ENCODE measurements around the gene PPDPF. TPM values are rescaled to one million over a fixed set of nuclear protein-coding genes. Genes with fewer than 3 reads are reported as not detected.
A peak's percentile ranks its signal among the peaks of the same experiment; 100 is the strongest.

Gene PPDPF
- total RNA-seq, 1 experiment from 2014 or later = 634 TPM

GRCh38 chr20:63534427-63534830 is 13.9 kb downstream of the PPDPF start:
- Histone ChIP-seq H3K4me1 (peaks cover 39% of the 10 kb centered on the region), H3K27me3 (replicated peaks; ENCODE audit: control insufficient read depth, insufficient read depth, low read length) (no peaks in the 10 kb centered on the region), H3K36me3 (ENCODE audit: control insufficient read depth, insufficient read depth, low read length) (no peaks in the 10 kb centered on the region), H3K9me3 (no peaks in the 10 kb centered on the region), H3K4me3 (ENCODE audit: low read depth, low read length) (no peak overlapping the region)
- BruUV-seq (replicated peaks) = no TSS peak
- Mint-ChIP-seq H3K27ac (ENCODE audit: unreplicated experiment) (no peak overlapping the region), H3K27me3 (ENCODE audit: insufficient read depth, unreplicated experiment) (no peaks in the 10 kb centered on the region), H3K9me3 (ENCODE audit: unreplicated experiment) (no peaks in the 10 kb centered on the region), H3K4me1 (ENCODE audit: low read depth, unreplicated experiment) (no peaks in the 10 kb centered on the region), H3K4me3 (ENCODE audit: unreplicated experiment) (no peak overlapping the region), H3K36me3 (ENCODE audit: insufficient read depth, unreplicated experiment) (peaks cover 19% of the 10 kb centered on the region)
- ChIA-PET CTCF (interaction anchor here (1.7 kb wide), 1 partner anchor 14 kb away, joined by 14 read pairs; the partner anchor contains the start of gene PPDPF), POLR2A (interaction anchor here (0.5 to 2.2 kb wide), 3 partner anchors 14 to 78 kb away, joined by 3 to 11 read pairs (median 5); partner anchors contain the start of genes HELZ2 and PPDPF)
- intact Hi-C loops (cut with micrococcal nuclease; ENCODE audit: unreplicated experiment) = no loop called here
- no peak for TF ChIP-seq CTCF (IDR thresholded peaks at IDR 0.05; ENCODE audit: insufficient read depth in 1 of 2, low read depth in 1 of 2, low read length in 1 of 2, severe bottlenecking in 1 of 2, unreplicated experiment in 1 of 2)
- no peak for DNase-seq

DNA sequence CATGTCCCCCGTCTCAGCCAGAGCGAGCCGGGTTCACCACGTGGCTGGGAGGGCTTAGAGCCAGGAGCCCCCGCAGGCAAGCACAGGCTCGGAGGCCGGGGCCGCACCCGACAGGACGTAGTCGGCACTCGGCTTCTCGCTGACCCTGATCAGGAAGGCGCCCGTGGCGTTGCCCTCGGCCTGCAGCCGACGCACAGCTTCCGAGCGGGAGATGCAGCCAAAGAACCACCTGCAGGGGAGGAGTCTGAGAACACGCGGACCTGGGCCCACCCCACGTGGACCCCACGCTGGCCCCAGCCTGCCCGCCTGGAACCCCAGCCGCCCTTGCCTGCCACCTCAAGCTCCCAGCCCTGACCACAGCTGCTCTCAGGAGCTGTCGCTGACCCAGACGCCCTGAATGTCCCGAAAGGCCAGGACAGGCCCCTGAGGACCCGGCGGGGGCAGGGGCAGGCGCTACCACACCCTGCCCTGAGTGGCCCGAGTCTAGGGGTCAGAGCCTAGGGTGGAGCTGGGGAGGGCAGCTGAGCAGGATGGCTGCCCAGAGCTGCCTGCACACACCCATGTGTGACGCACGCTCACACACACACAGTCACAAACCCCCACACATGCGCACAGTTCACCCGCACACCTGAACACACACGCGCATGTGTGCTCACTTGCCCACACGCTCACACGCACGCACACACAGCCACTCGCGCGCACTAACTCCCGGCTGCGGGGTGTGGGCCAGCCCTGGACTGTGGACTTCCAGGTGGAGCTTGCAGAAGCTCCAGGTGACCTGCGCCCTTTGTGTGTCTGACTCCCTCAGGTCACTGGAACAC is 14.5 kb downstream of the PPDPF start:
- Mint-ChIP-seq H3K4me3 (ENCODE audit: unreplicated experiment) (no peak overlapping the region), H3K27me3 (ENCODE audit: insufficient read depth, unreplicated experiment) (no peaks in the 10 kb centered on the region), H3K4me1 (ENCODE audit: low read depth, unreplicated experiment) (no peaks in the 10 kb centered on the region), H3K36me3 (ENCODE audit: insufficient read depth, unreplicated experiment) (peaks cover 13% of the 10 kb centered on the region), H3K27ac (ENCODE audit: unreplicated experiment) (peak overlapping the region; percentile 50), H3K9me3 (ENCODE audit: unreplicated experiment) (no peaks in the 10 kb centered on the region)
- peaks cover 39% of the 10 kb centered on the region for H3K4me1 ChIP-seq
- DNase-seq = peak; percentile 72 to 88
- no peak overlapping the region for H3K4me3 ChIP-seq (ENCODE audit: low read depth, low read length)
- H3K9me3 ChIP-seq = no peaks in the 10 kb centered on the region
- no TSS peak for BruUV-seq (replicated peaks)
- POLR2A ChIA-PET = interaction anchor here (0.6 to 2.2 kb wide), 3 partner anchors 14 to 69 kb away, joined by 4 to 11 read pairs (median 5); partner anchors contain the start of genes HELZ2 and PPDPF
- intact Hi-C loops (cut with micrococcal nuclease; ENCODE audit: unreplicated experiment) = loop anchor here (5.0 kb wide), 4 partner anchors 37 to 422 kb away; partner anchors contain the start of genes HELZ2 and UCKL1
- CTCF ChIA-PET = interaction anchor here (1.0 to 1.7 kb wide), 4 partner anchors 14 to 439 kb away, joined by 3 to 14 read pairs (median 4); partner anchors contain the start of genes PPDPF and RTEL1
- H3K27me3 ChIP-seq (replicated peaks; ENCODE audit: control insufficient read depth, insufficient read depth, low read length) = no peaks in the 10 kb centered on the region
- no peak for TF ChIP-seq CTCF (IDR thresholded peaks at IDR 0.05; ENCODE audit: insufficient read depth in 1 of 2, low read depth in 1 of 2, low read length in 1 of 2, severe bottlenecking in 1 of 2, unreplicated experiment in 1 of 2)
- no peaks in the 10 kb centered on the region for H3K36me3 ChIP-seq (ENCODE audit: control insufficient read depth, insufficient read depth, low read length)

DNA sequence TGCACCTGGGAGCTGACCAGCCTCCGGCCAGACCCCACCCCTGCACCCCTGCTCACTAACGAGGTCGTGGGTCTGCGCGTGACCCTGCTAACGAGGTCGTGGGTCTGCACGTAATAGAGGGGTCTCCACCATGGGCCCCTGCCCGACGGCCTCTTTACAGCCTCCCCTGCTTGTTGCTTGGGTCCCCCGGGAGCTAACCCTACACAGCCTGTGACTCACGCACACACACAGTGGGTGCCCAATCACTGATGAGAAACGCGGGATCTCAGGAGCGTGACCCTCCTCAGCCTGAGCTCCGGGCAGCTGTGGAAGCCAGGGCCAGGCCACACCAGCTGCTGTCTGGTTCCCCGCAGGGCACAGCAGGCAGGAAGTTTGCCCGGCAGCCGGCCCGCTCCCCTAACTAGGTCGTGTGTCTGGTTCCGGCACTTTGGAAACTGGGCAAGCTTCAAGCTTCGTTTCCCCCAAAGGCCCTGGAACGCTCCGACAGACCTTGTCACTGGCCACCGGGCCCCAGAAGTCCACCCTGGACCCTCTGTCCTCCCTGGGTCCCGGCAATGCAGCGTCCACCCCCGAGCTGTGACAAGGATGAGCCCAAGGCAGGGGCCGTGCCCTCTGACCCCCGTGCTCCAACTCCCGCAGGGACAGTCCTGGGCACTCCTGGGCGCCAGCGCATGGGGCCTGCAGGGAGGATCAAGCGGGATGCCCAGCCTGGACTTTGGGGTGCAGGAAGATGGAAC is 15.8 kb downstream of the PPDPF start:
- no peak for DNase-seq
- no peaks in the 10 kb centered on the region for H3K36me3 ChIP-seq (ENCODE audit: control insufficient read depth, insufficient read depth, low read length)
- Mint-ChIP-seq H3K4me1 (ENCODE audit: low read depth, unreplicated experiment) (no peaks in the 10 kb centered on the region), H3K27ac (ENCODE audit: unreplicated experiment) (peak overlapping the region; percentile 21), H3K36me3 (ENCODE audit: insufficient read depth, unreplicated experiment) (peaks cover 5% of the 10 kb centered on the region), H3K9me3 (ENCODE audit: unreplicated experiment) (no peaks in the 10 kb centered on the region), H3K27me3 (ENCODE audit: insufficient read depth, unreplicated experiment) (no peaks in the 10 kb centered on the region), H3K4me3 (ENCODE audit: unreplicated experiment) (no peak overlapping the region)
- H3K27me3 ChIP-seq (replicated peaks; ENCODE audit: control insufficient read depth, insufficient read depth, low read length) = no peaks in the 10 kb centered on the region
- no peaks in the 10 kb centered on the region for H3K9me3 ChIP-seq
- no TSS peak for BruUV-seq (replicated peaks)
- no peak for TF ChIP-seq CTCF (IDR thresholded peaks at IDR 0.05; ENCODE audit: insufficient read depth in 1 of 2, low read depth in 1 of 2, low read length in 1 of 2, severe bottlenecking in 1 of 2, unreplicated experiment in 1 of 2)
- ChIA-PET CTCF (interaction anchor here (0.6 to 2.6 kb wide), 7 partner anchors 10 to 503 kb away, joined by 3 to 62 read pairs (median 4); no protein-coding TSS in a partner anchor), POLR2A (interaction anchor here (0.6 to 2.2 kb wide), 2 partner anchors 8 to 16 kb away, joined by 3 to 11 read pairs; partner anchors contain the start of gene PPDPF)
- intact Hi-C loops (cut with micrococcal nuclease; ENCODE audit: unreplicated experiment) = loop anchor here (5.0 kb wide), 4 partner anchors 36 to 421 kb away; partner anchors contain the start of genes HELZ2 and UCKL1
- no peak overlapping the region for H3K4me3 ChIP-seq (ENCODE audit: low read depth, low read length)
- H3K4me1 ChIP-seq = peaks cover 28% of the 10 kb centered on the region
